Kidney (tissue), 14 donors: ENCODE data around the gene TENT4A. TPM values are rescaled to one million over a fixed set of nuclear protein-coding genes. Genes with fewer than 3 reads are reported as not detected.

ENCODE experiments used
- DNase-seq, 5 donors: peaks; one replicate each; pipeline ENCODE4 v3.0.0-alpha.2; 2013 to 2020
- FAIRE-seq: peaks from 2 replicates; lab custom pipeline; 2012; peaks lifted over from hg19 to GRCh38; lab: Jason Lieb, UNC
- H3K27ac ChIP-seq, 2 donors: one replicate each; pipeline ENCODE4 v1.7.0; 2013; ENCODE audit warnings: low read depth in 2 of 2, low read length in 2 of 2, inconsistent platforms in 1 of 2
- H3K27me3 ChIP-seq: one replicate; pipeline ENCODE4 v1.7.1; 2013; ENCODE audit warnings: low read length, inconsistent platforms; ENCODE audit not compliant: control insufficient read depth, insufficient read depth
- H3K36me3 ChIP-seq, 3 donors: one replicate each; pipeline versions ENCODE4 v1.7.0 to v1.7.1; 2013; ENCODE audit warnings: low read length in 3 of 3, control low read depth in 1 of 3, inconsistent platforms in 1 of 3; ENCODE audit not compliant: insufficient read depth in 3 of 3, control insufficient read depth in 2 of 3
- H3K4me1 ChIP-seq, 3 donors: one replicate each; pipeline versions ENCODE4 v1.7.0 to v1.7.1; 2013; ENCODE audit warnings: low read length in 3 of 3, inconsistent platforms in 1 of 3, low read depth in 1 of 3; ENCODE audit not compliant: control insufficient read depth in 2 of 3, insufficient read depth in 2 of 3
- H3K4me3 ChIP-seq, 3 donors: one replicate each; pipeline versions ENCODE4 v1.7.0 to v1.8.1; 2013; ENCODE audit warnings: low read length in 3 of 3, control low read depth in 1 of 3, inconsistent platforms in 1 of 3
- H3K9ac ChIP-seq, 3 donors: one replicate each; pipeline versions ENCODE4 v1.7.0 to v1.7.1; 2013; ENCODE audit warnings: low read length in 3 of 3, control low read depth in 1 of 3, inconsistent platforms in 1 of 3
- H3K9me3 ChIP-seq, 3 donors: one replicate each; pipeline versions ENCODE4 v1.7.0 to v1.7.1; 2013; ENCODE audit warnings: low read length in 3 of 3, control low read depth in 1 of 3, inconsistent platforms in 1 of 3; ENCODE audit not compliant: control insufficient read depth in 2 of 3, insufficient read depth in 1 of 3
- CTCF ChIP-seq: IDR thresholded peaks from 3 replicates; pipeline ENCODE4 v1.5.1; 2012; ENCODE audit warnings: mild to moderate bottlenecking, moderate library complexity, borderline replicate concordance; ENCODE audit not compliant: insufficient read depth; ENCODE audit errors: extremely low read depth
- intact Hi-C: fragments of 100-400 bp; cut with DNase I; formaldehyde crosslinking; loops from one replicate; pipeline ENCODE4 v1.11.1; 2022
- polyA plus RNA-seq: library from polyadenylated mRNA; stranded (reverse); fragments of 350-450 nt; fragmentation: Illumina TruSeq; extraction: RNeasy Lipid Tissue Mini Kit (QIAGEN cat#74804); gene quantifications from one replicate; pipeline ENCODE4 v1.2.3, GENCODE V29; 2014; ENCODE audit warnings: low read depth, low replicate concordance; ENCODE audit not compliant: insufficient read depth
- total RNA-seq: library from RNA; stranded (reverse); fragmentation: NEBNext Ultra II Directional; extraction: Animal tissue kit (Norgen Biotek cat#: 25700); gene quantifications from one replicate; pipeline ENCODE4 v1.2.1, GENCODE V29; 2021
- donor health status: control.
- donor health status: control.
- donor health status: control.
- donor health status: control.
- donor health status: control.
- donor health status: DM: yes; HTN: yes; CAD: no.
- donor health status: Normal renal cell carcinoma (clear cell type).

Gene TENT4A
- total and polyA plus RNA-seq, 2 donors from 2014 or later, result 4.8 to 22.8 TPM

- Histone ChIP-seq H3K4me1 (peaks cover 0 to 14% (median 5%) of the 10 kb centered on the region in 3 donors), H3K27ac (no peak overlapping the region), H3K36me3 (peaks cover 0 to 25% (median 12%) of the 10 kb centered on the region in 3 donors), H3K27me3 (no peaks in the 10 kb centered on the region), H3K4me3 (no peak overlapping the region), H3K9me3 (no peaks in the 10 kb centered on the region), H3K9ac (no peak overlapping the region)
- DNase-seq (peak in 1 of 5 donors; percentile 61), FAIRE-seq (no peak)
- intact Hi-C loops, result no loop called here
- no peak for TF ChIP-seq CTCF
Observed at GRCh38 chr5:6737043-6737941, 24.1 kb downstream of the TENT4A start.

GRCh38 chr5:6739603-6740002 is 26.4 kb downstream of the TENT4A start:
- H3K4me3 ChIP-seq, result no peak overlapping the region
- no peaks in the 10 kb centered on the region for H3K27me3 ChIP-seq
- intact Hi-C loops, result loop anchor here (10.0 kb wide), 1 partner anchor 105 kb away; the partner anchor contains the start of genes NSUN2 and SRD5A1
- H3K9ac ChIP-seq, result no peak overlapping the region
- no peak overlapping the region for H3K27ac ChIP-seq
- H3K4me1 ChIP-seq, result peaks cover 0 to 5% (median 0%) of the 10 kb centered on the region in 3 donors
- H3K9me3 ChIP-seq, result no peaks in the 10 kb centered on the region
- FAIRE-seq, result no peak
- DNase-seq, result peak in 1 of 5 donors; percentile 60
- TF ChIP-seq CTCF, result no peak
- H3K36me3 ChIP-seq, result peaks cover 0 to 38% (median 20%) of the 10 kb centered on the region in 3 donors

GRCh38 chr5:6740586-6741150 is 27.4 kb downstream of the TENT4A start:
- no peak for DNase-seq

More at GRCh38 chr5:6740586-6741150, 27.4 kb downstream of the TENT4A start:
- Histone ChIP-seq H3K27me3 (no peaks in the 10 kb centered on the region), H3K36me3 (peaks cover 0 to 38% (median 24%) of the 10 kb centered on the region in 3 donors), H3K9ac (no peak overlapping the region), H3K9me3 (no peaks in the 10 kb centered on the region), H3K4me3 (no peak overlapping the region), H3K27ac (no peak overlapping the region), H3K4me1 (peaks cover 0 to 8% (median 0%) of the 10 kb centered on the region in 3 donors)
- intact Hi-C loops, result loop anchor here (10.0 kb wide), 1 partner anchor 106 kb away; the partner anchor contains the start of genes NSUN2 and SRD5A1
- TF ChIP-seq CTCF, result no peak
- FAIRE-seq, result no peak
